ENCODE results near the gene IGSF23.

DNA sequence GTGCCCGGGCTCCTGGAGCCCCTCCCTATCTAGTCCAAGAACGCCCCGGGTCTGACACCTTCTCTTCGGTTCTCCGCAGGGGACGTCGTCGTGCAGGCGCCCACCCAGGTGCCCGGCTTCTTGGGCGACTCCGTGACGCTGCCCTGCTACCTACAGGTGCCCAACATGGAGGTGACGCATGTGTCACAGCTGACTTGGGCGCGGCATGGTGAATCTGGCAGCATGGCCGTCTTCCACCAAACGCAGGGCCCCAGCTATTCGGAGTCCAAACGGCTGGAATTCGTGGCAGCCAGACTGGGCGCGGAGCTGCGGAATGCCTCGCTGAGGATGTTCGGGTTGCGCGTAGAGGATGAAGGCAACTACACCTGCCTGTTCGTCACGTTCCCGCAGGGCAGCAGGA is 33.8 kb downstream of the IGSF23 start:
- no peak for TF ChIP-seq POLR2A (IDR thresholded peaks at IDR 0.05)
- TF ChIP-seq, protein P1, sequence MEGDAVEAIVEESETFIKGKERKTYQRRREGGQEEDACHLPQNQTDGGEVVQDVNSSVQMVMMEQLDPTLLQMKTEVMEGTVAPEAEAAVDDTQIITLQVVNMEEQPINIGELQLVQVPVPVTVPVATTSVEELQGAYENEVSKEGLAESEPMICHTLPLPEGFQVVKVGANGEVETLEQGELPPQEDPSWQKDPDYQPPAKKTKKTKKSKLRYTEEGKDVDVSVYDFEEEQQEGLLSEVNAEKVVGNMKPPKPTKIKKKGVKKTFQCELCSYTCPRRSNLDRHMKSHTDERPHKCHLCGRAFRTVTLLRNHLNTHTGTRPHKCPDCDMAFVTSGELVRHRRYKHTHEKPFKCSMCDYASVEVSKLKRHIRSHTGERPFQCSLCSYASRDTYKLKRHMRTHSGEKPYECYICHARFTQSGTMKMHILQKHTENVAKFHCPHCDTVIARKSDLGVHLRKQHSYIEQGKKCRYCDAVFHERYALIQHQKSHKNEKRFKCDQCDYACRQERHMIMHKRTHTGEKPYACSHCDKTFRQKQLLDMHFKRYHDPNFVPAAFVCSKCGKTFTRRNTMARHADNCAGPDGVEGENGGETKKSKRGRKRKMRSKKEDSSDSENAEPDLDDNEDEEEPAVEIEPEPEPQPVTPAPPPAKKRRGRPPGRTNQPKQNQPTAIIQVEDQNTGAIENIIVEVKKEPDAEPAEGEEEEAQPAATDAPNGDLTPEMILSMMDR (IDR thresholded peaks at IDR 0.05) = no peak
